GM10266 (cell line): ENCODE measurements around the gene WIPI1.

Source experiments
- DNase-seq: peaks from one replicate; pipeline ENCODE4 v3.0.0; 2012; ENCODE audit errors: extremely low spot score
- CTCF ChIP-seq: IDR thresholded peaks from 2 replicates; pipeline ENCODE4 v1.5.1; 2012; ENCODE audit warnings: mild to moderate bottlenecking, low read depth; ENCODE audit not compliant: control insufficient read depth, insufficient read depth; ENCODE audit errors: missing control alignments

WIPI1 gene

GRCh38 chr17:68460715-68461114 lies 3.4 kb upstream of the WIPI1 start:
- no peak for TF ChIP-seq CTCF
- DNase-seq = no peak

- DNase-seq = no peak
- TF ChIP-seq CTCF = no peak
Measured at GRCh38 chr17:68460146-68460545, 2.9 kb upstream of the WIPI1 start.

GRCh38 chr17:68459037-68459639 lies 1.8 kb upstream of the WIPI1 start:
- TF ChIP-seq CTCF = no peak
- peak; percentile 21 for DNase-seq

GRCh38 chr17:68458260-68459036 lies 1.2 kb upstream of the WIPI1 start:
- no peak for TF ChIP-seq CTCF
- DNase-seq = no peak

GRCh38 chr17:68457539-68458259 lies 403 bp upstream of the WIPI1 start:
- no peak for TF ChIP-seq CTCF
- DNase-seq = peak; percentile 97

- DNase-seq = no peak
- no peak for TF ChIP-seq CTCF
Measured at GRCh38 chr17:68456339-68457167, 743 bp downstream of the WIPI1 start.
